ENCODE measurements around the gene AGR2. TPM values are rescaled to one million over a fixed set of nuclear protein-coding genes. Genes with fewer than 3 reads are reported as not detected.

AGR2 gene
- total RNA-seq, 1 experiment from 2014 or later, result not detected

DNA sequence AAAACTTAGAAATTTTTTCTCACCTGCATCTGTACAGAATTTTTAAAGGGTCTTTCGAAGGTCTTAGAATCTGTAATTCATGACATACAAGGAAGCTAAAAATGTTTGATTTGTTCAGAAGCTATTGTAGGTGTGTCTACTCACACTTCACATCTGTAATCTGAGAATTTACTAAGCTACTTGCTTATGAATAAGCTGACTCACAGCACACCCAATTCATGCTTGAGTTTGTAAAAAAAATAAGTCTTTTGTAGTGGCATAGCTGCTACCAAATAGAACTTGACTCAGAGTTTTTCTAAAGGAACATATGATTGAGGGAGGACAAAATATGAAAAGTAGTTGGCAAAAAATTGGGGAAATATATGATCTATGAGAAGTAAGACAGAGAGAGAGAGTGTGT is 12.7 kb upstream of the AGR2 start:
- POLR2A ChIA-PET (ENCODE audit: low non-redundant PET), result no interaction called here
- CTCF ChIA-PET, result no interaction called here
- no peaks in the 10 kb centered on the region for H3K27me3 ChIP-seq (replicated peaks; ENCODE audit: insufficient read depth, low read depth, low read length, poor library complexity)
- DNase-seq (ENCODE audit: low spot score), result peak; percentile 42
- no peaks in the 10 kb centered on the region for H3K9me3 ChIP-seq (ENCODE audit: low read depth, low read length, poor library complexity, severe bottlenecking)
- H3K36me3 ChIP-seq (ENCODE audit: insufficient read depth, low read length, poor library complexity, severe bottlenecking), result no peaks in the 10 kb centered on the region
- H3K4me3 ChIP-seq (ENCODE audit: low read depth, low read length, poor library complexity, severe bottlenecking), result no peak overlapping the region
- TF ChIP-seq EZH2 (IDR thresholded peaks at IDR 0.05; ENCODE audit: borderline replicate concordance, low read depth, low read length, poor library complexity, severe bottlenecking) (no peak), CTCF (conservative IDR thresholded peaks at IDR 0.05; ENCODE audit: low read depth, low read length) (no peak)
- H3K4me1 ChIP-seq (ENCODE audit: insufficient read depth, low read length, poor library complexity, severe bottlenecking), result peaks cover 5% of the 10 kb centered on the region
- H3K27ac ChIP-seq (ENCODE audit: low read depth, low read length, poor library complexity, severe bottlenecking), result no peak overlapping the region
- intact Hi-C loops (cut with micrococcal nuclease; ENCODE audit: unreplicated experiment), result no loop called here
- BruUV-seq (replicated peaks), result no TSS peak

GRCh38 chr7:16816824-16817223 is 12.0 kb upstream of the AGR2 start:
- POLR2A ChIA-PET (ENCODE audit: low non-redundant PET), result no interaction called here

GRCh38 chr7:16815001-16815400 is 10.2 kb upstream of the AGR2 start:
- intact Hi-C loops (cut with micrococcal nuclease; ENCODE audit: unreplicated experiment), result no loop called here
- CTCF ChIA-PET, result no interaction called here
- POLR2A ChIA-PET (ENCODE audit: low non-redundant PET), result no interaction called here
- peaks cover 14% of the 10 kb centered on the region for H3K4me1 ChIP-seq (ENCODE audit: insufficient read depth, low read length, poor library complexity, severe bottlenecking)
- H3K9me3 ChIP-seq (ENCODE audit: low read depth, low read length, poor library complexity, severe bottlenecking), result no peaks in the 10 kb centered on the region
- DNase-seq (ENCODE audit: low spot score), result no peak
- TF ChIP-seq EZH2 (IDR thresholded peaks at IDR 0.05; ENCODE audit: borderline replicate concordance, low read depth, low read length, poor library complexity, severe bottlenecking) (no peak), CTCF (conservative IDR thresholded peaks at IDR 0.05; ENCODE audit: low read depth, low read length) (no peak)
- H3K4me3 ChIP-seq (ENCODE audit: low read depth, low read length, poor library complexity, severe bottlenecking), result no peak overlapping the region
- H3K27me3 ChIP-seq (replicated peaks; ENCODE audit: insufficient read depth, low read depth, low read length, poor library complexity), result no peaks in the 10 kb centered on the region
- H3K36me3 ChIP-seq (ENCODE audit: insufficient read depth, low read length, poor library complexity, severe bottlenecking), result no peaks in the 10 kb centered on the region
- no peak overlapping the region for H3K27ac ChIP-seq (ENCODE audit: low read depth, low read length, poor library complexity, severe bottlenecking)
- BruUV-seq (replicated peaks), result no TSS peak

More at GRCh38 chr7:16816824-16817223, 12.0 kb upstream of the AGR2 start:
- no peak overlapping the region for H3K4me3 ChIP-seq (ENCODE audit: low read depth, low read length, poor library complexity, severe bottlenecking)
- CTCF ChIA-PET, result no interaction called here
- TF ChIP-seq EZH2 (IDR thresholded peaks at IDR 0.05; ENCODE audit: borderline replicate concordance, low read depth, low read length, poor library complexity, severe bottlenecking), result no peak
- TF ChIP-seq CTCF (conservative IDR thresholded peaks at IDR 0.05; ENCODE audit: low read depth, low read length), result no peak
- no peak for DNase-seq (ENCODE audit: low spot score)
- H3K9me3 ChIP-seq (ENCODE audit: low read depth, low read length, poor library complexity, severe bottlenecking), result no peaks in the 10 kb centered on the region
- intact Hi-C loops (cut with micrococcal nuclease; ENCODE audit: unreplicated experiment), result no loop called here
- BruUV-seq (replicated peaks), result no TSS peak
- no peaks in the 10 kb centered on the region for H3K36me3 ChIP-seq (ENCODE audit: insufficient read depth, low read length, poor library complexity, severe bottlenecking)
- H3K27ac ChIP-seq (ENCODE audit: low read depth, low read length, poor library complexity, severe bottlenecking), result no peak overlapping the region
- peaks cover 11% of the 10 kb centered on the region for H3K4me1 ChIP-seq (ENCODE audit: insufficient read depth, low read length, poor library complexity, severe bottlenecking)
- H3K27me3 ChIP-seq (replicated peaks; ENCODE audit: insufficient read depth, low read depth, low read length, poor library complexity), result no peaks in the 10 kb centered on the region
